Suppressor macrophage (primary cell): Measurements from ENCODE around the gene KIF21A.

Experiments
- DNase-seq, 4 experiments: peaks; one replicate each; pipeline ENCODE4 v3.0.0-alpha.2; 2020 to 2022

The KIF21A gene

GRCh38 chr12:39435531-39435930, 7.4 kb downstream of the KIF21A start:
- DNase-seq = no peak

- DNase-seq = no peak
Measured at GRCh38 chr12:39431797-39432196, 11.1 kb downstream of the KIF21A start.

- DNase-seq = no peak
Measured at GRCh38 chr12:39431002-39431796, 11.7 kb downstream of the KIF21A start.

- DNase-seq = no peak
Measured at GRCh38 chr12:39429809-39430208, 13.1 kb downstream of the KIF21A start.

GRCh38 chr12:39427360-39427808, 15.5 kb downstream of the KIF21A start:
- DNase-seq = no peak

GRCh38 chr12:39426636-39427240, 16.2 kb downstream of the KIF21A start:
- DNase-seq = no peak

- DNase-seq = no peak
Measured at GRCh38 chr12:39420043-39420442, 22.9 kb downstream of the KIF21A start.

GRCh38 chr12:39419471-39419870, 23.4 kb downstream of the KIF21A start:
- no peak for DNase-seq

- no peak for DNase-seq
Measured at GRCh38 chr12:39417916-39418315, 25.0 kb downstream of the KIF21A start.

- no peak for DNase-seq
Measured at GRCh38 chr12:39413836-39414771, 28.8 kb downstream of the KIF21A start.

GRCh38 chr12:39412210-39412609, 30.7 kb downstream of the KIF21A start:
- DNase-seq = no peak

- no peak for DNase-seq
Measured at GRCh38 chr12:39406262-39406661, 36.7 kb downstream of the KIF21A start.

- DNase-seq = no peak
Measured at GRCh38 chr12:39405580-39405979, 37.3 kb downstream of the KIF21A start.

- no peak for DNase-seq
Measured at GRCh38 chr12:39404000-39404399, 38.9 kb downstream of the KIF21A start.

- no peak for DNase-seq
Measured at GRCh38 chr12:39403376-39403775, 39.5 kb downstream of the KIF21A start.

- no peak for DNase-seq
Measured at GRCh38 chr12:39402922-39403321, 40.0 kb downstream of the KIF21A start.

GRCh38 chr12:39401459-39401858, 41.5 kb downstream of the KIF21A start:
- peak in 1 of 4 experiments; percentile 1 for DNase-seq

- no peak for DNase-seq
Measured at GRCh38 chr12:39395866-39396265, 47.1 kb downstream of the KIF21A start.

- no peak for DNase-seq
Measured at GRCh38 chr12:39393890-39394289, 49.0 kb downstream of the KIF21A start.

GRCh38 chr12:39393179-39393578, 49.7 kb downstream of the KIF21A start:
- no peak for DNase-seq

GRCh38 chr12:39392154-39392925, 50.6 kb downstream of the KIF21A start:
- DNase-seq = no peak

GRCh38 chr12:39390752-39391151, 52.2 kb downstream of the KIF21A start:
- no peak for DNase-seq
